ENCODE data around the gene FOXP3. TPM values are rescaled to one million over a fixed set of nuclear protein-coding genes. Genes with fewer than 3 reads are reported as not detected.

The FOXP3 gene
- total RNA-seq, 1 donor from 2014 or later: not detected

DNA sequence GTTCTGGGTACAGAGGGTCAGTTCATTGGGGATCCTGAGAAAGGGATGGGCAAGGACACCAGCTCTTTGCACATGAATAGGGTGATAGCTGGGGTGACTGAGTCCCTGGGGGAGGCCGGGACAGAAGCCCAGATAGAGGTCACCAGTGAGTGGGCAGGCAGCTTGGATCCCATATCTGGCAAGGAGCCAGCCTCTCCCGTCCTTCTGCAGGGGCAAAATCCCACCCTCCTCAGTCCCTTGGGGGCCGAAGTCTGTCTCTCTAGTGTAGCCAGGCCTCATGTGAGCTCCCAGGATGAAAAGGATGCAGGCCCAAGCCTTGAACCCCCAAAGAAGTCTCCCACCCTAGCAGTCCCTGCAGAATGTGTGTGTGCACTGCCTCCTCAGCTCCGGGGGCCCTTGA, 22.1 kb upstream of the FOXP3 start:
- peaks cover 7% of the 10 kb centered on the region for H3K4me1 Mint-ChIP-seq
- H3F3A ChIP-seq (ENCODE audit: low read depth): peaks cover 6% of the 10 kb centered on the region
- H3K27ac ChIP-seq: no peak overlapping the region
- H3K36me3 ChIP-seq: no peaks in the 10 kb centered on the region
- no peak for TF ChIP-seq EZH2phosphoT487 (IDR thresholded peaks at IDR 0.05)
- H2AFZ ChIP-seq (replicated peaks): no peak overlapping the region
- H3K27me3 ChIP-seq: no peaks in the 10 kb centered on the region
- no peaks in the 10 kb centered on the region for H3K36me3 Mint-ChIP-seq
- H3K4me2 ChIP-seq: no peak overlapping the region
- no peak overlapping the region for H3K9ac ChIP-seq
- DNase-seq (ENCODE audit: low spot score): no peak
- H3K4me3 ChIP-seq: no peak overlapping the region
- no peaks in the 10 kb centered on the region for H3K79me2 ChIP-seq (ENCODE audit: low read depth)
- no peak overlapping the region for H3K27ac Mint-ChIP-seq
- no peaks in the 10 kb centered on the region for H3K27me3 Mint-ChIP-seq (ENCODE audit: insufficient read depth, low read depth)
- peaks cover 5% of the 10 kb centered on the region for H3K9me3 Mint-ChIP-seq
- no peaks in the 10 kb centered on the region for H3K4me1 ChIP-seq
- H3K9me3 ChIP-seq (ENCODE audit: low read depth): no peaks in the 10 kb centered on the region
- no peak overlapping the region for H3K4me3 Mint-ChIP-seq
- no peaks in the 10 kb centered on the region for H4K20me1 ChIP-seq (ENCODE audit: low read depth)

DNA sequence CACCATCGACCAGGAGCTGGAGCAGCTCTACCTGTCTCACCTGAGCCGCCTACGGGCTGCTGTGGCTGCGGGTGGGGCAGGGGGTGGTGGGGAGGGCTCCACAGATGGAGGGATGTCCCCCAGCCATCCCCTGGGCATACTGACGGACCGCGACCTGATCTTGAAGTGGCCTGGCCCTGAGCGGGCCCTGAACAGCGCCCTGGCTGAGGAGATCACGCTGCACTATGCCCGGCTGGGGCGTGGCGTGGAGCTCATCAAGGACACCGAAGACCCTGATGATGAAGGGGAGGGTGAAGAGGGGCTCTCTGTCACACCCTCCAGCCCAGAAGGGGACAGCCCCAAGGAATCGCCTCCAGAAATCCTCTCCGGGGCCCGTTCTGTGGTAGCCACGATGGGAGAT, 21.6 kb upstream of the FOXP3 start:
- Histone ChIP-seq H3K9me3 (ENCODE audit: low read depth) (no peaks in the 10 kb centered on the region), H3K4me3 (no peak overlapping the region), H3K4me1 (no peaks in the 10 kb centered on the region), H3K79me2 (ENCODE audit: low read depth) (no peaks in the 10 kb centered on the region), H3K9ac (no peak overlapping the region), H3K27me3 (no peaks in the 10 kb centered on the region), H4K20me1 (ENCODE audit: low read depth) (no peaks in the 10 kb centered on the region), H3F3A (ENCODE audit: low read depth) (peaks cover 6% of the 10 kb centered on the region), H3K27ac (no peak overlapping the region), H3K4me2 (no peak overlapping the region), H3K36me3 (no peaks in the 10 kb centered on the region), H2AFZ (replicated peaks) (no peak overlapping the region)
- no peaks in the 10 kb centered on the region for H3K36me3 Mint-ChIP-seq
- no peak for DNase-seq (ENCODE audit: low spot score)
- no peak overlapping the region for H3K4me3 Mint-ChIP-seq
- H3K4me1 Mint-ChIP-seq: peaks cover 7% of the 10 kb centered on the region
- TF ChIP-seq EZH2phosphoT487 (IDR thresholded peaks at IDR 0.05) (no peak), EZH2 (IDR thresholded peaks at IDR 0.05) (no peak)
- TF ChIP-seq, protein P1, sequence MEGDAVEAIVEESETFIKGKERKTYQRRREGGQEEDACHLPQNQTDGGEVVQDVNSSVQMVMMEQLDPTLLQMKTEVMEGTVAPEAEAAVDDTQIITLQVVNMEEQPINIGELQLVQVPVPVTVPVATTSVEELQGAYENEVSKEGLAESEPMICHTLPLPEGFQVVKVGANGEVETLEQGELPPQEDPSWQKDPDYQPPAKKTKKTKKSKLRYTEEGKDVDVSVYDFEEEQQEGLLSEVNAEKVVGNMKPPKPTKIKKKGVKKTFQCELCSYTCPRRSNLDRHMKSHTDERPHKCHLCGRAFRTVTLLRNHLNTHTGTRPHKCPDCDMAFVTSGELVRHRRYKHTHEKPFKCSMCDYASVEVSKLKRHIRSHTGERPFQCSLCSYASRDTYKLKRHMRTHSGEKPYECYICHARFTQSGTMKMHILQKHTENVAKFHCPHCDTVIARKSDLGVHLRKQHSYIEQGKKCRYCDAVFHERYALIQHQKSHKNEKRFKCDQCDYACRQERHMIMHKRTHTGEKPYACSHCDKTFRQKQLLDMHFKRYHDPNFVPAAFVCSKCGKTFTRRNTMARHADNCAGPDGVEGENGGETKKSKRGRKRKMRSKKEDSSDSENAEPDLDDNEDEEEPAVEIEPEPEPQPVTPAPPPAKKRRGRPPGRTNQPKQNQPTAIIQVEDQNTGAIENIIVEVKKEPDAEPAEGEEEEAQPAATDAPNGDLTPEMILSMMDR (IDR thresholded peaks at IDR 0.05): no peak
- H3K27me3 Mint-ChIP-seq (ENCODE audit: insufficient read depth, low read depth): no peaks in the 10 kb centered on the region
- no peak overlapping the region for H3K27ac Mint-ChIP-seq
- peaks cover 5% of the 10 kb centered on the region for H3K9me3 Mint-ChIP-seq

DNA sequence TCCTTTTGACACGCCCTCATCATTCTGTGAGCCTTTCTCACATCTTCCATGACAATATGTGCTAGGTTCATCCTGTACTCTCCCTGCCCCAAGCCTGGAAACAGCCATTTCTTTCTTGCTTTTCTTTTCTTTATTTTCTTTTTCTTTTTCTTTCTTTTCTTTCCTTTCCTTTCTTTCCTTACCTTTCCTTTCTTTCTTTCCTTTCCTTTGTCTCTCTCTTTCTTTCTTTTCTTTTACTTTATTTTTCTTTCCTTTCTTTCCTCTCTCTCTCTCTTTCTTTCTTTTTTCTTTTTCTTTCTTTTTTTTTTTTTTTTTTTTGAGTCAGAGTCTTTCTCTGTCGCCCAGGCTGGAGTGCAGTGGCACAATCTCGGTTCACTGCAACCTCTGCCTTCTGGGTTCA, 19.7 kb upstream of the FOXP3 start:
- no peak overlapping the region for H3K27ac Mint-ChIP-seq
- H3K36me3 Mint-ChIP-seq: no peaks in the 10 kb centered on the region

GRCh38 chrX:49282647-49283011, 18.1 kb upstream of the FOXP3 start:
- H3K4me1 ChIP-seq: no peaks in the 10 kb centered on the region
- no peaks in the 10 kb centered on the region for H3K36me3 Mint-ChIP-seq
- H3K4me2 ChIP-seq: no peak overlapping the region
- TF ChIP-seq, protein P1 (IDR thresholded peaks at IDR 0.05): peak; percentile 35
- no peak for TF ChIP-seq EZH2phosphoT487 (IDR thresholded peaks at IDR 0.05)
- no peak for TF ChIP-seq EZH2 (IDR thresholded peaks at IDR 0.05)
- H3K27me3 Mint-ChIP-seq (ENCODE audit: insufficient read depth, low read depth): no peaks in the 10 kb centered on the region
- peak overlapping the region; percentile 13 for H3K27ac Mint-ChIP-seq
- no peaks in the 10 kb centered on the region for H3K9me3 ChIP-seq (ENCODE audit: low read depth)
- no peak overlapping the region for H3K27ac ChIP-seq
- peaks cover 6% of the 10 kb centered on the region for H3F3A ChIP-seq (ENCODE audit: low read depth)
- no peak overlapping the region for H3K9ac ChIP-seq
- no peak overlapping the region for H3K4me3 ChIP-seq
- no peaks in the 10 kb centered on the region for H3K36me3 ChIP-seq
- no peak overlapping the region for H3K4me3 Mint-ChIP-seq
- H2AFZ ChIP-seq (replicated peaks): no peak overlapping the region
- peak; percentile 58 for DNase-seq (ENCODE audit: low spot score)
- H4K20me1 ChIP-seq (ENCODE audit: low read depth): no peaks in the 10 kb centered on the region
- H3K79me2 ChIP-seq (ENCODE audit: low read depth): no peaks in the 10 kb centered on the region
- peaks cover 7% of the 10 kb centered on the region for H3K4me1 Mint-ChIP-seq
- H3K9me3 Mint-ChIP-seq: peaks cover 4% of the 10 kb centered on the region
- H3K27me3 ChIP-seq: no peaks in the 10 kb centered on the region

More for the DNA sequence above, 19.7 kb upstream of the FOXP3 start:
- Mint-ChIP-seq H3K4me3 (no peak overlapping the region), H3K27me3 (ENCODE audit: insufficient read depth, low read depth) (no peaks in the 10 kb centered on the region), H3K9me3 (peaks cover 2% of the 10 kb centered on the region), H3K4me1 (peaks cover 7% of the 10 kb centered on the region)
- no peaks in the 10 kb centered on the region for H4K20me1 ChIP-seq (ENCODE audit: low read depth)
- no peak overlapping the region for H3K9ac ChIP-seq
- H2AFZ ChIP-seq (replicated peaks): no peak overlapping the region
- peaks cover 6% of the 10 kb centered on the region for H3F3A ChIP-seq (ENCODE audit: low read depth)
- H3K27me3 ChIP-seq: no peaks in the 10 kb centered on the region
- H3K9me3 ChIP-seq (ENCODE audit: low read depth): no peaks in the 10 kb centered on the region
- DNase-seq (ENCODE audit: low spot score): no peak
- H3K4me2 ChIP-seq: no peak overlapping the region
- no peak overlapping the region for H3K4me3 ChIP-seq
- H3K4me1 ChIP-seq: no peaks in the 10 kb centered on the region
- no peak overlapping the region for H3K27ac ChIP-seq
- no peaks in the 10 kb centered on the region for H3K79me2 ChIP-seq (ENCODE audit: low read depth)
- H3K36me3 ChIP-seq: no peaks in the 10 kb centered on the region
- TF ChIP-seq, protein P1 (IDR thresholded peaks at IDR 0.05): no peak
- TF ChIP-seq EZH2phosphoT487 (IDR thresholded peaks at IDR 0.05) (no peak), EZH2 (IDR thresholded peaks at IDR 0.05) (no peak)

All from neural progenitor cell (in vitro differentiated cells).